Fibroblast of mammary gland (primary cell): Measurements from ENCODE around the gene SH3GL3.

Experiments used
- DNase-seq: peaks from one replicate; pipeline ENCODE4 v3.0.0-alpha.2; 2010; ENCODE audit warnings: low read depth
- H3K4me3 ChIP-seq: 2 replicates; pipeline ENCODE4 v1.5.1; 2011; ENCODE audit warnings: low read depth, mild to moderate bottlenecking, low read length, moderate library complexity; ENCODE audit not compliant: control insufficient read depth
- CTCF ChIP-seq: conservative IDR thresholded peaks from 2 replicates; pipeline ENCODE4 v1.5.1; 2011; ENCODE audit warnings: low read depth, low read length, inconsistent platforms; ENCODE audit not compliant: control insufficient read depth, insufficient read depth

Gene SH3GL3

GRCh38 chr15:83458381-83458780 lies 11.2 kb downstream of the SH3GL3 start:
- no peak overlapping the region for H3K4me3 ChIP-seq
- no peak for TF ChIP-seq CTCF
- DNase-seq: no peak

GRCh38 chr15:83462026-83462425 lies 14.9 kb downstream of the SH3GL3 start:
- no peak overlapping the region for H3K4me3 ChIP-seq
- TF ChIP-seq CTCF: no peak
- DNase-seq: no peak

GRCh38 chr15:83462953-83463433 lies 15.9 kb downstream of the SH3GL3 start:
- no peak overlapping the region for H3K4me3 ChIP-seq
- DNase-seq: no peak
- TF ChIP-seq CTCF: no peak

GRCh38 chr15:83470887-83471286 lies 23.7 kb downstream of the SH3GL3 start:
- H3K4me3 ChIP-seq: no peak overlapping the region
- TF ChIP-seq CTCF: no peak
- no peak for DNase-seq

GRCh38 chr15:83471307-83471866 lies 24.2 kb downstream of the SH3GL3 start:
- H3K4me3 ChIP-seq: no peak overlapping the region
- no peak for TF ChIP-seq CTCF

GRCh38 chr15:83472151-83472550 lies 25.0 kb downstream of the SH3GL3 start:
- no peak for DNase-seq
- no peak overlapping the region for H3K4me3 ChIP-seq
- no peak for TF ChIP-seq CTCF

More at GRCh38 chr15:83471307-83471866, 24.2 kb downstream of the SH3GL3 start:
- DNase-seq: no peak

- H3K4me3 ChIP-seq: no peak overlapping the region
- DNase-seq: no peak
- TF ChIP-seq CTCF: no peak
Observed at GRCh38 chr15:83472797-83473196, 25.7 kb downstream of the SH3GL3 start.
